ENCODE results near the gene KLF18. TPM values are rescaled to one million over a fixed set of nuclear protein-coding genes. Genes with fewer than 3 reads are reported as not detected.
"Not testable (repeated sequence)": the region's sequence is repeated elsewhere in the genome, so short reads cannot be mapped to it uniquely, and the experiment has no call there.

Gene KLF18
- total RNA-seq, 4 donors from 2014 or later = not detected

DNA sequence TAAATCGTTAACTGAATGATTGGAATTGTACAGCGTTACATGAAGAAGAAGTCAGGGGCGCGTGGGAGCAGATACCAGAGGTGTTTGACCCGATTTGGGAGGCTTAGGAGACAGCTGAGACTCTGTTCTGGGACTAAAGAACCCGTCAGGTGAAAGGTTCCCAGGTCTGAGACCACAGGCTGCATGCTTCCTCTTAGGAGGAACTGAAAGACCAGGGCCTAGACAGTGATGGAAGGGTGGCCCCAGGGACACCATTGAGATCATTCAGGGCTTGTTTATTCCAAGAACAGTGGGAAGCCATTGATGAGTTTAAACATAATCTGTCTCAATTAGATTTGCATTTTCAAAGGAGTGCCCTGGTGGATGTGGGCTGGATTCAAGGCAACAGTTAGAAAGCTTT is 21.9 kb downstream of the KLF18 start:
- Histone ChIP-seq H3K9me3 (no peaks in the 10 kb centered on the region), H3K4me3 (no peak overlapping the region), H3K27me3 (no peaks in the 10 kb centered on the region), H3K36me3 (no peaks in the 10 kb centered on the region), H3K27ac (no peak overlapping the region), H3K4me1 (no peaks in the 10 kb centered on the region)
- TF ChIP-seq, protein P1, sequence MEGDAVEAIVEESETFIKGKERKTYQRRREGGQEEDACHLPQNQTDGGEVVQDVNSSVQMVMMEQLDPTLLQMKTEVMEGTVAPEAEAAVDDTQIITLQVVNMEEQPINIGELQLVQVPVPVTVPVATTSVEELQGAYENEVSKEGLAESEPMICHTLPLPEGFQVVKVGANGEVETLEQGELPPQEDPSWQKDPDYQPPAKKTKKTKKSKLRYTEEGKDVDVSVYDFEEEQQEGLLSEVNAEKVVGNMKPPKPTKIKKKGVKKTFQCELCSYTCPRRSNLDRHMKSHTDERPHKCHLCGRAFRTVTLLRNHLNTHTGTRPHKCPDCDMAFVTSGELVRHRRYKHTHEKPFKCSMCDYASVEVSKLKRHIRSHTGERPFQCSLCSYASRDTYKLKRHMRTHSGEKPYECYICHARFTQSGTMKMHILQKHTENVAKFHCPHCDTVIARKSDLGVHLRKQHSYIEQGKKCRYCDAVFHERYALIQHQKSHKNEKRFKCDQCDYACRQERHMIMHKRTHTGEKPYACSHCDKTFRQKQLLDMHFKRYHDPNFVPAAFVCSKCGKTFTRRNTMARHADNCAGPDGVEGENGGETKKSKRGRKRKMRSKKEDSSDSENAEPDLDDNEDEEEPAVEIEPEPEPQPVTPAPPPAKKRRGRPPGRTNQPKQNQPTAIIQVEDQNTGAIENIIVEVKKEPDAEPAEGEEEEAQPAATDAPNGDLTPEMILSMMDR (IDR thresholded peaks at IDR 0.05 in 4 of 5, conservative IDR thresholded peaks at IDR 0.05 in 1 of 5) = no peak
- intact Hi-C loops (cut with DNase I; ENCODE audit: low total_unique reads) (no loop called here), in situ Hi-C loops (cut with MboI; ENCODE audit: low sequenced_read_pairs in 4 of 4) (no loop called here)
- DNase-seq = no peak
- ATAC-seq = no peak

DNA sequence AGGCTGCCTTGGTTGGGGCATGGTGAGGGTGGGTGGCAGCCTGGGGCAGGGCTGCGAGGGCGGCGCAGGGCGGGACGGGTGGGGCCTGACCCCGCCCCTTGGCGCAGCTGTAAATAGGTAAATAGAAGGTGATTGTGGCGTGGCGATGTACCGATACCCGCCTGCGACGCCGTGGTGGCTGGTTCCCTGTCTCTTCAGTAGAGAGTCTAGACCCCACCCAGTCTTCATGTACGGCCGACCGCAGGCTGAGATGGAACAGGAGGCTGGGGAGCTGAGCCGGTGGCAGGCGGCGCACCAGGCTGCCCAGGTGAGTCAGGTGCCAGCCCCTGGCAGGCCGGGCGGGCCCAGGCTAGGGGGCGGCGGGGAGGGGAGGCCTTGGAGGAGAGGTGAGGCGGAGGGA is 22.7 kb downstream of the KLF18 start, which contains the start of gene KLF17:
KLF17 (plus strand) TSS at position 140 of the 400 bp plus-strand sequence; CDS start at position 227, 87 bp downstream.
- TF ChIP-seq POLR2A (IDR thresholded peaks at IDR 0.05) = no peak
- TF ChIP-seq, protein P1 (IDR thresholded peaks at IDR 0.05 in 4 of 5, conservative IDR thresholded peaks at IDR 0.05 in 1 of 5) = no peak
- intact Hi-C loops (cut with DNase I; ENCODE audit: low total_unique reads) (no loop called here), in situ Hi-C loops (cut with MboI; ENCODE audit: low sequenced_read_pairs in 4 of 4) (no loop called here)
- DNase-seq = no peak
- Histone ChIP-seq H3K36me3 (no peaks in the 10 kb centered on the region), H3K27me3 (no peaks in the 10 kb centered on the region), H3K9me3 (no peaks in the 10 kb centered on the region), H3K4me3 (no peak within 1 kb of the TSS), H3K4me1 (no peaks in the 10 kb centered on the region), H3K27ac (no peak within 1 kb of the TSS)
- no peak for ATAC-seq

DNA sequence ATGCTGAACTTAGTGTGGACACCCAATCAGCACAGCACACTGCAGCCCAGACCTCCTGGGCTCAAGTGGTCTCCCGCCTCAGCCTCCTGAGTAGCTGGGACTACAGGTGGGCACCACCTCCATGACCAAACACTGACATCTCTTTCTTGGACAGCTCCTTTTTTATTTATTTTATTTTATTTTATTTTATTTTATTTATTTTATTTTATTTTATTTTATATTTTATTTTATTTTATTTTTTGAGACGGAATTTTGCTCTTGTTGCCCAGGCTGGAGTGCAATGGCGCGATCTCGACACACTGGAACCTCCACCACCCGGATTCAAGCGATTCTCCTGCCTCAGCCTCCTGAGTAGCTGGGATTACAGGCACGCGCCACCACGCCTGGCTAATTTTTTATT is 24.2 kb downstream of the KLF18 start:
- H3K27me3 ChIP-seq; ATAC-seq; H3K27ac ChIP-seq; DNase-seq; in situ Hi-C loops (cut with MboI; ENCODE audit: low sequenced_read_pairs in 4 of 4); H3K4me3 ChIP-seq; H3K4me1 ChIP-seq; H3K36me3 ChIP-seq; H3K9me3 ChIP-seq; intact Hi-C loops (cut with DNase I; ENCODE audit: low total_unique reads): not testable (repeated sequence)

DNA sequence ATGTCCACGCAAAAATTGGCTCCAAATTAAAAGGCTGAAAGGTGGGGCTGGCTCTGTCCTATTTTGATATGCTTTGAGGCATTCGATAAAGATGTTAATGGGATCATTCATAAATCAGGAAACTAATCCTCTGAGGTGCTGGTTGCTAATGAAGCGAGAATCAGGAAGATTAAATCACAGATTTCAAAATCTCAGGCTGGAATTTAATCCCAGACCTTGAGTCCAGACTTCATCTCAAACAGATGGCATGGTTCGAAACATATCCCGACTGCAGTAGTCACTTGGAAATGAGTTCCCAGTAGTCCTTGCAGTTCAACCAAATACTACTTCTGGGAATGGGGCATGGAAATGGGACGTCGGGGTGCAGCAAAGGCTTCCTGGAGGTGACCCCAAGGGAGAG is 27.3 kb downstream of the KLF18 start:
- Histone ChIP-seq H3K36me3 (no peaks in the 10 kb centered on the region), H3K4me3 (no peak overlapping the region), H3K27ac (no peak overlapping the region), H3K4me1 (no peaks in the 10 kb centered on the region), H3K27me3 (no peaks in the 10 kb centered on the region), H3K9me3 (no peaks in the 10 kb centered on the region)
- in situ Hi-C loops (cut with MboI; ENCODE audit: low sequenced_read_pairs in 4 of 4) = no loop called here
- intact Hi-C loops (cut with DNase I; ENCODE audit: low total_unique reads) = no loop called here
- ATAC-seq (no peak), DNase-seq (no peak)
- no peak for TF ChIP-seq POLR2A (IDR thresholded peaks at IDR 0.05)
- TF ChIP-seq, protein P1 (IDR thresholded peaks at IDR 0.05 in 4 of 5, conservative IDR thresholded peaks at IDR 0.05 in 1 of 5) = no peak

DNA sequence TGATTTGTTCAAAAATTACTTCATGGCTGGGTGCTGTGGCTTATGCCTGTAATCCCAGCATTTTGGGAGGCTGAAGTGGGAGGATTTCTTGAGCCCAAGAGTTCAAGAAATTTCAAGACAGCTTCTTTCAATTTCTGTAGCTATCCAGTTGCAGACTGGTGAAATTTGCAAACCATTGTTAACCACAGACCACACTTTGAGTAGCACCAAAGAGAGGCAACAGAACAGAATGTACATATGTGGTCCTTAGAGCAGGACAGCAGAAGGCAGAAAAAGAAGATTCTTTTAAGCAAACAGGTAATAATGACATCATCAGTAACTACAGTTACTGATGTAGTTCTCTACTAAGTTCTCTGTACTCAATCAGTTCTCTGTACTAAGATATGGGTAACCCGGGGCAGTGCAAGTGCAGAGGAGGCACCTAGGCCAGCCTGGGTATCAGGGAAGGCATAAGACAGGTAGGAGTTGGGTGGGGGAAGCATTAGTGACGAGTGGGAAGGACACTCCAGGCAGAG is 28.3 kb downstream of the KLF18 start:
- no peak for TF ChIP-seq POLR2A (IDR thresholded peaks at IDR 0.05)
- TF ChIP-seq, protein P1 (IDR thresholded peaks at IDR 0.05 in 4 of 5, conservative IDR thresholded peaks at IDR 0.05 in 1 of 5) = no peak
- Histone ChIP-seq H3K27me3 (peaks cover 0 to 2% (median 1%) of the 10 kb centered on the region in 3 donors), H3K4me3 (no peak overlapping the region), H3K36me3 (no peaks in the 10 kb centered on the region), H3K9me3 (no peaks in the 10 kb centered on the region), H3K4me1 (no peaks in the 10 kb centered on the region), H3K27ac (no peak overlapping the region)
- intact Hi-C loops (cut with DNase I; ENCODE audit: low total_unique reads) = no loop called here
- in situ Hi-C loops (cut with MboI; ENCODE audit: low sequenced_read_pairs in 4 of 4) = no loop called here
- ATAC-seq = no peak
- no peak for DNase-seq

Data from gastrocnemius medialis (tissue), 4 donors.